ENCODE results near the gene SLC6A18. TPM values are rescaled to one million over a fixed set of nuclear protein-coding genes. Genes with fewer than 3 reads are reported as not detected.

The SLC6A18 gene
- total and polyA plus RNA-seq, 2 experiments from 2014 or later: not detected

DNA sequence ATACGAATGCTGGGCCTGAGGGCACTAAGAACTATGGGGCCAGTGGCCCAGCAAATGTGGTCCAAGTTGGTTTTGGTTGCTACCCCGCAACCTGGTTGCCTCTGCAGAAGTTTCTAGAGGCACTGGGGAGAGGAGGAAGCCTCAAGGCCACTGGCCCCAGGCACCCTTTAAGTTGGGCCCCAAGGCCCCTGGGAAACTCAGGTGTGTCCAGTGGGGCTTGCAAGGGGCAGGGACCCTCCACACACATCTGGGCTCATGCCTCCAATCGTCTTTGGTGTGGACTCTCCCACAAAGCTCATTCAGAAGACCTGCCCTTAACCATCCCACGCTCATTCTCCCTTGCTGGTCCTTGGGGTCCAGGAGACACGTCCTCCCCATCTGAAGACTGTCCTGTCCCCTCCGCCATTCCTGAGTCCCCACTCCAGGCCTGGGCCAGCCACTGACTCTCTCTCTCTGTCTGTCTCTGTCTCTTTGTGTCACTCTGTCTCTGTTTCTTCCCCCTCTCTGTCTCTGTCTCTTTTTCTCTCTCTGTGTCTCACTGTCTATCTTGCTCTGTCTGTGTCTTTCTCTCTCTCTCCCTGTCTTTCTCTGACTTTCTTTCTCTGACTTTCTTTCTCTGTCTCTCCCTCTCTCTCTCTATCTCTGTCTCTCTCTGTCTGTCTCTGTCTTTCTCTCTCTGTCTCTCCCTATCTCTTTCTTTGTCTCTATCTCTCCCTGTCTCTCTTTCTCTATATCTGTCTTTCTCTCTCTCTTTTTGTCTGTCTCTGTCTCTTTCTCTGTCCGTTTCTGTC is 27.1 kb upstream of the SLC6A18 start:
- TF ChIP-seq, protein P1, sequence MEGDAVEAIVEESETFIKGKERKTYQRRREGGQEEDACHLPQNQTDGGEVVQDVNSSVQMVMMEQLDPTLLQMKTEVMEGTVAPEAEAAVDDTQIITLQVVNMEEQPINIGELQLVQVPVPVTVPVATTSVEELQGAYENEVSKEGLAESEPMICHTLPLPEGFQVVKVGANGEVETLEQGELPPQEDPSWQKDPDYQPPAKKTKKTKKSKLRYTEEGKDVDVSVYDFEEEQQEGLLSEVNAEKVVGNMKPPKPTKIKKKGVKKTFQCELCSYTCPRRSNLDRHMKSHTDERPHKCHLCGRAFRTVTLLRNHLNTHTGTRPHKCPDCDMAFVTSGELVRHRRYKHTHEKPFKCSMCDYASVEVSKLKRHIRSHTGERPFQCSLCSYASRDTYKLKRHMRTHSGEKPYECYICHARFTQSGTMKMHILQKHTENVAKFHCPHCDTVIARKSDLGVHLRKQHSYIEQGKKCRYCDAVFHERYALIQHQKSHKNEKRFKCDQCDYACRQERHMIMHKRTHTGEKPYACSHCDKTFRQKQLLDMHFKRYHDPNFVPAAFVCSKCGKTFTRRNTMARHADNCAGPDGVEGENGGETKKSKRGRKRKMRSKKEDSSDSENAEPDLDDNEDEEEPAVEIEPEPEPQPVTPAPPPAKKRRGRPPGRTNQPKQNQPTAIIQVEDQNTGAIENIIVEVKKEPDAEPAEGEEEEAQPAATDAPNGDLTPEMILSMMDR (IDR thresholded peaks at IDR 0.05; ENCODE audit: low read depth, low read length): no peak
- no peaks in the 10 kb centered on the region for H3K36me3 ChIP-seq

DNA sequence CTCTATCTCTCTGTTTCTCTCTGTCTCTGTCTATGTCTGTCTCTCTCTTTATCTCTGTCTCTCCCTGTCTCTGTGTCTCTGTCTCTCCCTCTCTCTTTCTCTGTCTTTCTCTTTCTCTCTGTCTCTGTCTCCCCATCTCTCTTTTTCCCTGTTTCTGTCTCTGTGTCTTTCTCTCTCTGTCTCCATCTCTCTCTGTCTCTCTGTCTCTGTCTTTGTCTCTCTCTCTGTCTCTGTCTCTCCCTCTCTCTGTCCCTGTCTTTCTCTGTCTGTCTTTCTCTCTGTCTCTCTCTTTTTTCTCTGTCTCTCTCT is 25.9 kb upstream of the SLC6A18 start:
- Histone ChIP-seq H3K4me1 (ENCODE audit: low read depth) (peaks cover 19% of the 10 kb centered on the region), H3K9me3 (ENCODE audit: low read depth) (no peaks in the 10 kb centered on the region), H3K27me3 (no peaks in the 10 kb centered on the region), H3K36me3 (no peaks in the 10 kb centered on the region), H3K4me3 (no peak overlapping the region), H3K27ac (no peak overlapping the region)
- TF ChIP-seq, protein P1 (IDR thresholded peaks at IDR 0.05; ENCODE audit: low read depth, low read length): no peak
- no peak for DNase-seq (ENCODE audit: low read depth in 1 of 2, low spot score in 1 of 2)

More for the DNA sequence above, 27.1 kb upstream of the SLC6A18 start:
- H3K9me3 ChIP-seq (ENCODE audit: low read depth): no peaks in the 10 kb centered on the region
- no peak overlapping the region for H3K4me3 ChIP-seq
- DNase-seq (ENCODE audit: low read depth in 1 of 2, low spot score in 1 of 2): no peak
- H3K27me3 ChIP-seq: no peaks in the 10 kb centered on the region
- peaks cover 18% of the 10 kb centered on the region for H3K4me1 ChIP-seq (ENCODE audit: low read depth)
- no peak overlapping the region for H3K27ac ChIP-seq

DNA sequence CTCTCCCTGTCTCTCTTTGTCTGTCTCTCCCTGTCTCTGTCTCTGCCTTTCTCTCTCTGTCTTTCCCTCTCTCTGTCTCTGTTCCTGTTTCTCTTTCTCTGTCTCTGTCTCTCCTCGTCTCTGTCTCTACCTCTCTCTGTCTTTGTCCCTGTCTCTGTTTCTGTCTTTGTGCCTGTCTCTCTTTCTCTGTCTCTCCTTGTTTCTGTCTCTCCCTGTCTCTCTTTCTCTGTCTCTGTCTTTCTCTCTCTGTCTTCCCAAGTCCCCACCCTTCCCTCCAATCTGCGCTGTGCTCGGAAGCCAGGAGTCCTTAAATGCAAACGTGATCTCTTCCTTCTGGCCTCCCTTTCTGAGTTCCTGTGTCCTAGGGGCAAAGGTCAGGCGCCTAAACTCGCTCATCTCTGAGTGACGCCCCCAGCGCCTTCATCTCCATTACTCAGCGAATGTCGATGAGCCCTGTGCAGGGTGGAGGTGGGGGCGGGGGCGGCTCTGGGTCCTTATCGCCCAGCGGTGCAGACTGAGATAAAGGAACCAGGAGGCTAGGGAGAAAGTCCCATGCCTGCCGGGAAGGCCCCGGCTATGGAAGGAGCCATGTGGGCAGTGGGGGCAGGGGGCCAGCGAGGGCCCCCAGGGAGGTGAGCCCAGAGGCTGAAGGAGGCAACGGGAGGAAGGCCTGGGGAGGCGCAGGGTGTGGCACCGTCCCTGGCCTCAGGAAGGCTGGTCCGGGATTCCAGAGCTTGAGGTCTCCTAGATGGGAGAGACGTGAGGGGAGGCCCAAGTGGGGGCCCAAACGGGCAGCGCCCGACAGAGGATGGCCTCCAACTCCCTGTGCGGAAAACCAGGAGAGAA is 25.3 kb upstream of the SLC6A18 start:
- Histone ChIP-seq H3K27me3 (no peaks in the 10 kb centered on the region), H3K4me1 (ENCODE audit: low read depth) (peaks cover 25% of the 10 kb centered on the region), H3K27ac (no peak overlapping the region), H3K9me3 (ENCODE audit: low read depth) (no peaks in the 10 kb centered on the region), H3K36me3 (no peaks in the 10 kb centered on the region), H3K4me3 (no peak overlapping the region)
- DNase-seq (ENCODE audit: low read depth in 1 of 2, low spot score in 1 of 2): peak in 1 of 2 donors; percentile 8
- TF ChIP-seq, protein P1 (IDR thresholded peaks at IDR 0.05; ENCODE audit: low read depth, low read length): no peak

DNA sequence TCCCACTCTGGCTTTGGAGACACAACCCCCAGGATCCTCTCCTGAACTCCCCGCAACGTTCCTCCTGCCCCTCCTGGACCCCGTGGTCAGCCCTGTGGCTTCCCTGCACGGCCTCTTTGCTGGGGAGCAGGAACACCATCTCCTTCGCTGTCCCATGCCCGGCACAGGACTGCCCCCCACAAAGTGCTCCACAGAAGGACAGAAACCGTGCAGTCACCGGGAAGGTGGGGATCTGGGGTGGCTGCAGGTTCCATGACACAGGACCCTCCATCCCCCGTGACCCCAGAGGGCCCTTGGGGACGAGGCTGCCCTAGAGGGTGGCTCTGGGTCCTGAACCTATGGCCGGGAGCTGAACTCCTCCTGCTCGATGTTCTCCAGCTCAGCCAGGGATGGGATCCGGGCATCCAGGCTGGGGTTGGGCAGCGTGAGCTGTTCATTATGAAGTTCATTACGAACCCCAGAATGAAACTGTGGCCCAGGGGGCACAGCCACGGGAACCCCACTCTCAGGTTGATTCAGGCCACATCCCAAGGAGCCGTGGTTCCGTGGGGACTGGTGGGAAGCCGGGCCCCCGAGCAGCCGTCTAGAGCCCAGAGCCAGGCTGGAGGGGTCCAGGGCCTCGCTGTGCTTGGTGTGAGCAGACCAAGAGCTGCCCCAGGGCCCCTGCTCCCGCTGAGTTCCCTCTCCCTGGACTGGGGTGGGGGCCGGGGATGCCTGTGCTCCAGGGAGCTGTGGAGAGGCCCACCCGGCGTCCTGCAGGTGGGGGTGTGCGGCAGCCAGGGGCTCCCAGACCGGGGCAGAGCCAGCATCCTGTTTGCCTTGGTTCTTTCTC is 24.5 kb upstream of the SLC6A18 start:
- no peak overlapping the region for H3K27ac ChIP-seq
- DNase-seq (ENCODE audit: low read depth in 1 of 2, low spot score in 1 of 2): no peak
- H3K4me1 ChIP-seq (ENCODE audit: low read depth): peaks cover 27% of the 10 kb centered on the region
- no peaks in the 10 kb centered on the region for H3K27me3 ChIP-seq
- no peaks in the 10 kb centered on the region for H3K36me3 ChIP-seq
- TF ChIP-seq, protein P1 (IDR thresholded peaks at IDR 0.05; ENCODE audit: low read depth, low read length): no peak
- no peak overlapping the region for H3K4me3 ChIP-seq
- no peaks in the 10 kb centered on the region for H3K9me3 ChIP-seq (ENCODE audit: low read depth)

DNA sequence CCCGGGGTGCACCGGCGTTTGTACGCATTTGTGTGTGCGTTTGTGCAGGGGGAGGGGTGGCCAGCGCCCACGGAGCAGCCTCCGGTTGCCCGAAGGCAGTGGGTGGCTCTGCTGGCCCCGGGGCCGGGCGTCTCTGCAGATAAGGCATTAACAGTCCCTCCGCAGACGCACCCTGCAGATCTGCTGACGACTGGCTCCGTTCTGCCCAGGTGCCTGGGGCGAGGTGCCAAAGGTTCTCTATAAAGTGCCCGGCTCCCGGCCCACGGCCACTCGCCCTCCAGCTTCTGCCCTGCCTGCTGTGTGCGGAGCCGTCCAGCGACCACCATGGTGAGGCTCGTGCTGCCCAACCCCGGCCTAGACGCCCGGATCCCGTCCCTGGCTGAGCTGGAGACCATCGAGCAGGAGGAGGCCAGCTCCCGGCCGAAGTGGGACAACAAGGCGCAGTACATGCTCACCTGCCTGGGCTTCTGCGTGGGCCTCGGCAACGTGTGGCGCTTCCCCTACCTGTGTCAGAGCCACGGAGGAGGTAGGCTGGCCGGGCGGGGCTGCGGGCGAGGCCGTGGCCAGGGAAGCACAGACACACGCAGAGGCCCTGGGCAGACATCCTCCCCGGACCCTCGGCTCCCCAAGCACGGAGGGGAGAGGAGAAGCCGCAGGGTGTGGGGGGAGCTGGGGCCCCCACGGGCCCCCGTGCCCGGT is 23.7 kb upstream of the SLC6A18 start, which contains the start of gene SLC6A19:
Gene SLC6A19, plus strand, starts transcription at position 269 of the 699 bp plus-strand sequence. Its CDS starts 56 bp downstream, at position 325.
- no peaks in the 10 kb centered on the region for H3K27me3 ChIP-seq
- no peaks in the 10 kb centered on the region for H3K9me3 ChIP-seq (ENCODE audit: low read depth)
- H3K4me3 ChIP-seq: no peak within 1 kb of the TSS
- no peaks in the 10 kb centered on the region for H3K36me3 ChIP-seq
- peaks cover 27% of the 10 kb centered on the region for H3K4me1 ChIP-seq (ENCODE audit: low read depth)
- TF ChIP-seq, protein P1 (IDR thresholded peaks at IDR 0.05; ENCODE audit: low read depth, low read length): no peak
- DNase-seq (ENCODE audit: low read depth in 1 of 2, low spot score in 1 of 2): no peak
- no peak within 1 kb of the TSS for H3K27ac ChIP-seq
